Measurements from ENCODE around the gene ZBTB40.

DNA sequence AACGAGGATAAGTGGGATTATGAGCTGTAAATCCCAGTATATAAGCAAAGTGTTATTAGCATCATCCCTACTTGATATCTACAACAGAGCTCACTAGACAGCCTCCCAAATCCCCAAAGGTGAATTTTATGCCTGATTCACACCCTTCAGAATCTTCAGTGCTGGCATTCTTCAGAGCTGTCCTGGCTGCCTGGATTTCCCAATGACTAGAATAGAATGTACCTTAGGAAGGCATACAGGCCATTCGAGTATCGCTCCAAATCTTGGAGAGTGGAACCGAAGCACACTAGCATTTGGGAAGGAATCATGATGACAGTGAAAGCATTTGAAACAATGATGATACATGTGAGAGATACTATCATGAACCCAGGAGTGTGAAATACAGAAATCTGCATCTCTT, 22.3 kb downstream of the ZBTB40 start:
- TF ChIP-seq, protein P1, sequence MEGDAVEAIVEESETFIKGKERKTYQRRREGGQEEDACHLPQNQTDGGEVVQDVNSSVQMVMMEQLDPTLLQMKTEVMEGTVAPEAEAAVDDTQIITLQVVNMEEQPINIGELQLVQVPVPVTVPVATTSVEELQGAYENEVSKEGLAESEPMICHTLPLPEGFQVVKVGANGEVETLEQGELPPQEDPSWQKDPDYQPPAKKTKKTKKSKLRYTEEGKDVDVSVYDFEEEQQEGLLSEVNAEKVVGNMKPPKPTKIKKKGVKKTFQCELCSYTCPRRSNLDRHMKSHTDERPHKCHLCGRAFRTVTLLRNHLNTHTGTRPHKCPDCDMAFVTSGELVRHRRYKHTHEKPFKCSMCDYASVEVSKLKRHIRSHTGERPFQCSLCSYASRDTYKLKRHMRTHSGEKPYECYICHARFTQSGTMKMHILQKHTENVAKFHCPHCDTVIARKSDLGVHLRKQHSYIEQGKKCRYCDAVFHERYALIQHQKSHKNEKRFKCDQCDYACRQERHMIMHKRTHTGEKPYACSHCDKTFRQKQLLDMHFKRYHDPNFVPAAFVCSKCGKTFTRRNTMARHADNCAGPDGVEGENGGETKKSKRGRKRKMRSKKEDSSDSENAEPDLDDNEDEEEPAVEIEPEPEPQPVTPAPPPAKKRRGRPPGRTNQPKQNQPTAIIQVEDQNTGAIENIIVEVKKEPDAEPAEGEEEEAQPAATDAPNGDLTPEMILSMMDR (IDR thresholded peaks at IDR 0.05; ENCODE audit: insufficient read depth, low read depth, low read length), result no peak
- no peak for TF ChIP-seq EZH2 (IDR thresholded peaks at IDR 0.05; ENCODE audit: insufficient read depth, low read length)

Measured in astrocyte (in vitro differentiated cells and primary cell).